ENCODE measurements around the gene SOX9.

The SOX9 gene

GRCh38 chr17:72158895-72159885, 38.4 kb downstream of the SOX9 start:
- peak; percentile 62 for FAIRE-seq
- no peak for DNase-seq (ENCODE audit: low spot score)

- FAIRE-seq (no peak), DNase-seq (ENCODE audit: low spot score) (no peak)
Measured at GRCh38 chr17:72162569-72162968, 41.7 kb downstream of the SOX9 start.

- DNase-seq (ENCODE audit: low spot score) (no peak), FAIRE-seq (no peak)
Measured at GRCh38 chr17:72163474-72163873, 42.7 kb downstream of the SOX9 start.

GRCh38 chr17:72164158-72164739, 43.4 kb downstream of the SOX9 start:
- DNase-seq (ENCODE audit: low spot score) (no peak), FAIRE-seq (no peak)

GRCh38 chr17:72165192-72165866, 44.5 kb downstream of the SOX9 start:
- FAIRE-seq (no peak), DNase-seq (ENCODE audit: low spot score) (no peak)

- no peak for DNase-seq (ENCODE audit: low spot score)
- FAIRE-seq = peak; percentile 91
Measured at GRCh38 chr17:72165867-72166439, 45.1 kb downstream of the SOX9 start.

- DNase-seq (ENCODE audit: low spot score) = no peak
- FAIRE-seq = peak; percentile 86
Measured at GRCh38 chr17:72167593-72167992, 46.8 kb downstream of the SOX9 start.

GRCh38 chr17:72169823-72170222, 49.0 kb downstream of the SOX9 start:
- DNase-seq (ENCODE audit: low spot score) = no peak

GRCh38 chr17:72171703-72172667, 51.2 kb downstream of the SOX9 start:
- FAIRE-seq (peak; percentile 13), DNase-seq (ENCODE audit: low spot score) (no peak)

More at GRCh38 chr17:72169823-72170222, 49.0 kb downstream of the SOX9 start:
- no peak for FAIRE-seq

- DNase-seq (ENCODE audit: low spot score) (no peak), FAIRE-seq (no peak)
Measured at GRCh38 chr17:72173499-72174116, 52.8 kb downstream of the SOX9 start.

- peak; percentile 27 for FAIRE-seq
Measured at GRCh38 chr17:72175263-72175662, 54.4 kb downstream of the SOX9 start.

More at GRCh38 chr17:72175263-72175662, 54.4 kb downstream of the SOX9 start:
- DNase-seq (ENCODE audit: low spot score) = no peak
